H1 (cell line): ENCODE data around the gene OR5AC2. TPM values are rescaled to one million over a fixed set of nuclear protein-coding genes. Genes with fewer than 3 reads are reported as not detected.
A peak's percentile ranks its signal among the peaks of the same experiment; 100 is the strongest.

Experiments used
- CTCF ChIA-PET: fragments of 300-600 bp; sonication (Branson Sonifier 250); formaldehyde crosslinking; loops from one replicate; lab custom pipeline; 2021; ENCODE audit not compliant: partially characterized antibody; lab: Charles Lee
- POLR2A ChIA-PET: fragments of 300-600 bp; sonication (Branson Sonifier 250); formaldehyde crosslinking; loops from one replicate; lab custom pipeline; 2021; ENCODE audit warnings: inconsistent platforms; ENCODE audit not compliant: partially characterized antibody; lab: Charles Lee
- DNase-seq, 2 experiments: peaks; one replicate each; pipeline versions ENCODE4 v3.0.0 to v3.0.0-alpha.2; 2010 to 2022; ENCODE audit warnings: low spot score in 2 of 2, low read depth in 1 of 2, mixed read lengths in 1 of 2
- FAIRE-seq: peaks from 2 replicates; lab custom pipeline; 2011; peaks lifted over from hg19 to GRCh38; lab: Jason Lieb, UNC
- H2AFZ ChIP-seq: 2 replicates; pipeline ENCODE4 v1.8.1; 2012; ENCODE audit warnings: low read length, inconsistent platforms
- H2AK5ac ChIP-seq: 2 replicates; pipeline ENCODE4 v1.6.1; 2013; ENCODE audit warnings: low read depth, low read length
- H2BK120ac ChIP-seq: replicated peaks from 2 replicates; pipeline ENCODE3; 2013; ENCODE audit warnings: low read depth, low read length, inconsistent platforms
- H2BK12ac ChIP-seq: 2 replicates; pipeline ENCODE4 v1.6.1; 2013; ENCODE audit warnings: low read depth, low read length
- H2BK15ac ChIP-seq: 2 replicates; pipeline ENCODE4 v1.6.1; 2013; ENCODE audit warnings: low read length
- H2BK20ac ChIP-seq: 2 replicates; pipeline ENCODE4 v1.6.1; 2013; ENCODE audit warnings: low read length
- H2BK5ac ChIP-seq: 2 replicates; pipeline ENCODE4 v1.6.1; 2013; ENCODE audit warnings: low read depth, low read length
- H3K14ac ChIP-seq: 2 replicates; pipeline ENCODE4 v1.6.1; 2013; ENCODE audit warnings: inconsistent platforms; ENCODE audit not compliant: insufficient read length
- H3K18ac ChIP-seq: 2 replicates; pipeline ENCODE4 v1.6.1; 2013; ENCODE audit warnings: low read length; ENCODE audit errors: extremely low read depth
- H3K23ac ChIP-seq: 2 replicates; pipeline ENCODE4 v1.6.1; 2013; ENCODE audit warnings: inconsistent platforms; ENCODE audit not compliant: insufficient read length
- H3K23me2 ChIP-seq: 2 replicates; pipeline ENCODE4 v1.6.1; 2013; ENCODE audit warnings: low read depth, low read length
- H3K27ac ChIP-seq: 2 replicates; pipeline ENCODE4 v1.6.1; 2011; ENCODE audit warnings: low read depth, low read length, inconsistent platforms
- H3K27me3 ChIP-seq, 4 experiments: replicated peaks in 1 of 4; 1 replicate in 1 of 4; 2 replicates in 3 of 4; pipeline versions ENCODE4 v1.6.1 to v1.8.1; 2011 to 2013; ENCODE audit warnings: low read length in 3 of 4, mild to moderate bottlenecking in 3 of 4, inconsistent platforms in 2 of 4, mixed read lengths in 2 of 4, moderate library complexity in 1 of 4; ENCODE audit not compliant: control insufficient read depth in 3 of 4, insufficient read depth in 3 of 4; ENCODE audit errors: extremely low read depth in 1 of 4
- H3K36me3 ChIP-seq, 4 experiments: 2 replicates each; pipeline versions ENCODE4 v1.6.1 to v1.8.1; 2011 to 2013; ENCODE audit warnings: mild to moderate bottlenecking in 4 of 4, low read length in 3 of 4, moderate library complexity in 2 of 4, control low read depth in 1 of 4, inconsistent platforms in 1 of 4; ENCODE audit not compliant: insufficient read depth in 4 of 4, control insufficient read depth in 2 of 4
- H3K4ac ChIP-seq: replicated peaks from 2 replicates; pipeline ENCODE3; 2013; ENCODE audit warnings: low read length, low read depth, mixed read lengths, inconsistent platforms; ENCODE audit not compliant: insufficient read length
- H3K4me1 ChIP-seq, 4 experiments: replicated peaks in 1 of 4; 1 replicate in 1 of 4; 2 replicates in 3 of 4; pipeline versions ENCODE4 v1.6.1 to v1.8.1; 2011 to 2013; ENCODE audit warnings: low read length in 3 of 4, inconsistent platforms in 2 of 4, mixed read lengths in 1 of 4; ENCODE audit not compliant: insufficient read depth in 4 of 4, control insufficient read depth in 3 of 4
- H3K4me2 ChIP-seq, 2 experiments: 2 replicates each; pipeline versions ENCODE4 v1.6.1 to v1.8.1; 2011 to 2013; ENCODE audit warnings: low read depth in 2 of 2, low read length in 2 of 2, control low read depth in 1 of 2, inconsistent platforms in 1 of 2, mild to moderate bottlenecking in 1 of 2; ENCODE audit not compliant: insufficient read depth in 1 of 2
- H3K4me3 ChIP-seq, 4 experiments: fragments of 200-600, 300-600 bp in 1 of 4; sonication (generic), shearing (Covaris generic), sonication (Bioruptor Twin) in 1 of 4; 2 replicates each; pipeline versions ENCODE4 v1.5.1 to v1.8.1; 2011 to 2016; ENCODE audit warnings: low read length in 4 of 4, low read depth in 3 of 4, control low read depth in 2 of 4, inconsistent platforms in 2 of 4, mild to moderate bottlenecking in 2 of 4, mixed read lengths in 1 of 4, moderate library complexity in 1 of 4; ENCODE audit not compliant: insufficient read depth in 2 of 4; ENCODE audit errors: extremely low read depth in 1 of 4
- H3K56ac ChIP-seq: replicated peaks from 2 replicates; pipeline ENCODE3; 2013; ENCODE audit warnings: low read depth, mild to moderate bottlenecking, mixed read lengths, low read length, inconsistent platforms; ENCODE audit not compliant: insufficient read length
- H3K79me1 ChIP-seq: 2 replicates; pipeline ENCODE4 v1.6.1; 2013; ENCODE audit warnings: low read depth, low read length, control low read depth
- H3K79me2 ChIP-seq, 2 experiments: 2 replicates each; pipeline versions ENCODE4 v1.6.1 to v1.8.1; 2012 to 2013; ENCODE audit warnings: low read length in 2 of 2, mild to moderate bottlenecking in 2 of 2, inconsistent platforms in 1 of 2; ENCODE audit not compliant: insufficient read depth in 2 of 2, control insufficient read depth in 1 of 2
- H3K9ac ChIP-seq, 4 experiments: replicated peaks in 1 of 4; 1 replicate in 1 of 4; 2 replicates in 3 of 4; pipeline versions ENCODE4 v1.6.1 to v1.8.1; 2011 to 2013; ENCODE audit warnings: low read depth in 3 of 4, low read length in 3 of 4, control low read depth in 2 of 4, mild to moderate bottlenecking in 2 of 4, moderate library complexity in 2 of 4, inconsistent platforms in 1 of 4; ENCODE audit errors: extremely low read depth in 1 of 4
- H3K9me3 ChIP-seq, 2 experiments: 2 replicates each; pipeline versions ENCODE4 v1.6.1 to v1.8.1; 2012 to 2013; ENCODE audit warnings: mild to moderate bottlenecking in 2 of 2, moderate library complexity in 2 of 2, control low read depth in 1 of 2, inconsistent platforms in 1 of 2, low read depth in 1 of 2, low read length in 1 of 2, mixed read lengths in 1 of 2; ENCODE audit not compliant: insufficient read depth in 2 of 2
- H4K20me1 ChIP-seq, 2 experiments: replicated peaks in 1 of 2; 2 replicates each; pipeline versions ENCODE3 to v1.8.1; 2011 to 2013; ENCODE audit warnings: inconsistent platforms in 2 of 2, low read length in 2 of 2, mild to moderate bottlenecking in 1 of 2; ENCODE audit not compliant: insufficient read depth in 2 of 2, control insufficient read depth in 1 of 2
- H4K5ac ChIP-seq: 2 replicates; pipeline ENCODE4 v1.6.1; 2013; ENCODE audit warnings: low read length, low read depth, mixed read lengths, inconsistent platforms; ENCODE audit not compliant: insufficient read length
- H4K8ac ChIP-seq: 2 replicates; pipeline ENCODE4 v1.8.0; 2013; ENCODE audit warnings: mild to moderate bottlenecking, moderate library complexity, low read length, inconsistent platforms; ENCODE audit not compliant: insufficient read depth; ENCODE audit errors: extremely low read depth
- H4K91ac ChIP-seq: replicated peaks from 2 replicates; pipeline ENCODE3; 2013; ENCODE audit warnings: low read length, mixed read lengths, inconsistent platforms; ENCODE audit not compliant: insufficient read length
- CREB1 ChIP-seq: IDR thresholded peaks from 2 replicates; pipeline ENCODE4 v1.6.1; 2012; ENCODE audit warnings: inconsistent platforms
- CTCF ChIP-seq, 3 experiments: IDR thresholded peaks; 1 replicate in 2 of 3; 2 replicates in 1 of 3; pipeline versions ENCODE4 v1.5.1 to v1.6.1; 2011; ENCODE audit warnings: low read length in 3 of 3, mild to moderate bottlenecking in 3 of 3, inconsistent platforms in 2 of 3, low read depth in 1 of 3, moderate library complexity in 1 of 3; ENCODE audit not compliant: insufficient read depth in 1 of 3; ENCODE audit errors: control extremely low read depth in 1 of 3
- EGR1 ChIP-seq: IDR thresholded peaks from 2 replicates; pipeline ENCODE4 v1.6.1; 2011; ENCODE audit warnings: low read depth, low read length, borderline replicate concordance
- EZH2 ChIP-seq: fragments of 200-600 bp; sonication (generic); IDR thresholded peaks from 2 replicates; pipeline ENCODE4 v1.7.1; 2012; ENCODE audit warnings: low read depth, mild to moderate bottlenecking, moderate library complexity, low read length, inconsistent platforms; ENCODE audit not compliant: severe bottlenecking
- RAD21 ChIP-seq, 2 experiments: IDR thresholded peaks in 1 of 2; conservative IDR thresholded peaks in 1 of 2; 2 replicates each; pipeline ENCODE4 v1.6.1; 2011; ENCODE audit warnings: low read depth in 2 of 2, low read length in 2 of 2, improper control_type of control experiment in 1 of 2, inconsistent platforms in 1 of 2, mild to moderate bottlenecking in 1 of 2, moderate library complexity in 1 of 2
- SIN3A ChIP-seq, 2 experiments: IDR thresholded peaks in 1 of 2; conservative IDR thresholded peaks in 1 of 2; 2 replicates each; pipeline ENCODE4 v1.6.1; 2011 to 2012; ENCODE audit warnings: low read length in 2 of 2, improper control_type of control experiment in 1 of 2, low read depth in 1 of 2, mild to moderate bottlenecking in 1 of 2
- USF2 ChIP-seq: IDR thresholded peaks from 2 replicates; pipeline ENCODE4 v1.6.1; 2011; ENCODE audit warnings: low read length, improper control_type of control experiment
- WGBS, 2 experiments: shearing (Covaris generic) in 1 of 2; methylation state at CpG; one replicate each; pipeline versions ENCODE4 v1.1.6 to v1.1.7; 2013 to 2015; ENCODE audit warnings: low lambda C conversion rate in 2 of 2, mixed read lengths in 2 of 2, inconsistent platforms in 1 of 2, low coverage in 1 of 2, missing lambda C conversion rate in 1 of 2; ENCODE audit not compliant: insufficient replicate concordance in 2 of 2, insufficient coverage in 1 of 2, insufficient read length in 1 of 2; ENCODE audit errors: extremely low coverage in 1 of 2, missing lambda C conversion rate in 1 of 2; 5-methylcytosine and 5-hydroxymethylcytosine counted together
- polyA plus RNA-seq, 7 experiments: library from polyadenylated mRNA; depleted of rRNA in 3 of 7; stranded (reverse) in 5 of 7; unstranded in 2 of 7; fragments of >200 nt in 5 of 7; fragments of 200-250 nt in 2 of 7; gene quantifications; 1 replicate in 5 of 7; 2 replicates in 1 of 7; 4 replicates in 1 of 7; pipeline versions ENCODE4 v1.2.1 to v1.2.3, GENCODE V29; 2011 to 2013; ENCODE audit warnings: missing spikeins in 2 of 7, mixed read lengths in 2 of 7
- total RNA-seq: library from RNA; stranded (reverse); fragmentation: NEBNext Ultra II Directional; extraction: Animal tissue kit (Norgen Biotek cat#: 25700); gene quantifications from 2 replicates; pipeline ENCODE4 v1.2.1, GENCODE V29; 2021

OR5AC2 gene
- total and polyA plus RNA-seq, 2 of the 8 experiments (the other 6 are each of a cell fraction or from before 2014, with no cell fraction given): not detected

GRCh38 chr3:98039322-98040024 lies 47.5 kb upstream of the OR5AC2 start:
- Histone ChIP-seq H2BK12ac (no peak overlapping the region), H3K23ac (no peak overlapping the region), H3K9ac (peak overlapping the region in 1 of 4 experiments; percentile 53; a peak in 2 of 7 replicates), H3K4me1 (no peaks in the 10 kb centered on the region), H2BK15ac (no peak overlapping the region), H3K56ac (no peak overlapping the region), H2BK20ac (no peak overlapping the region), H3K27me3 (no peaks in the 10 kb centered on the region), H2BK5ac (0 out of 2 replicates have a peak overlapping the region, but pooled peaks have one; percentile 1), H3K4ac (no peak overlapping the region), H3K14ac (no peak overlapping the region), H3K18ac (peak overlapping the region; percentile 49; the same call in 1 of the 2 replicates), H4K8ac (no peak overlapping the region), H2BK120ac (peak overlapping the region; percentile 11), H2AFZ (peak overlapping the region; percentile 100), H3K79me2 (no peaks in the 10 kb centered on the region), H3K79me1 (no peaks in the 10 kb centered on the region), H4K5ac (peak overlapping the region; percentile 41), H3K4me3 (peak overlapping the region; percentile 28 to 70 (median 48); a peak in 5 of 8 replicates), H4K91ac (no peak overlapping the region), H4K20me1 (no peaks in the 10 kb centered on the region), H3K4me2 (peak overlapping the region; percentile 45 to 90), H3K23me2 (peaks cover 2% of the 10 kb centered on the region; the same call in 1 of the 2 replicates), H2AK5ac (no peak overlapping the region), H3K36me3 (no peaks in the 10 kb centered on the region), H3K27ac (no peak overlapping the region), H3K9me3 (no peaks in the 10 kb centered on the region)
- ChIA-PET POLR2A (interaction anchor here (1.0 kb wide), 1 partner anchor 287 kb away, joined by 3 read pairs; no protein-coding TSS in a partner anchor), CTCF (interaction anchor here (0.8 to 6.4 kb wide), 28 partner anchors 9 to 562 kb away, joined by 3 to 97 read pairs (median 5); no protein-coding TSS in a partner anchor)
- FAIRE-seq: peak; percentile 97
- 23% methylated on average over 13 of the region's 13 CpGs; no CpG with 5 or more reads in 1 of the 2 experiments for WGBS, 2 experiments
- peak; percentile 17 to 81 for DNase-seq
- TF ChIP-seq CTCF (IDR thresholded peaks at IDR 0.05; ENCODE audit: control extremely low read depth in 1 of 3, insufficient read depth in 1 of 3, low read depth in 1 of 3, low read length in 3 of 3) (peak in 2 of 3 experiments; percentile 66 to 73; a peak in 3 of 4 replicates), EGR1 (no peak), CREB1 (peak; percentile 82), USF2 (no peak), SIN3A (conservative IDR thresholded peaks at IDR 0.05 in 1 of 2, IDR thresholded peaks at IDR 0.05 in 1 of 2; ENCODE audit: low read depth in 1 of 2, low read length in 2 of 2) (peak in 1 of 2 experiments; percentile 42; a peak in 1 of 4 replicates), EZH2 (no peak), RAD21 (IDR thresholded peaks at IDR 0.05 in 1 of 2, conservative IDR thresholded peaks at IDR 0.05 in 1 of 2; ENCODE audit: low read depth in 2 of 2, low read length in 2 of 2) (peak; percentile 83 to 88)
